ENCODE results near the gene WDR17.

Gene WDR17

GRCh38 chr4:176099314-176099713 is 33.7 kb downstream of the WDR17 start:
- DNase-seq: no peak

GRCh38 chr4:176102414-176103063 is 36.9 kb downstream of the WDR17 start:
- no peak for DNase-seq

- DNase-seq: no peak
Measured at GRCh38 chr4:176107695-176108094, 42.1 kb downstream of the WDR17 start.

GRCh38 chr4:176123710-176124407 is 58.2 kb downstream of the WDR17 start:
- DNase-seq: peak; percentile 25

GRCh38 chr4:176125063-176125462 is 59.4 kb downstream of the WDR17 start:
- no peak for DNase-seq

- no peak for DNase-seq
Measured at GRCh38 chr4:176134670-176135069, 69.0 kb downstream of the WDR17 start.

- peak; percentile 47 for DNase-seq
Measured at GRCh38 chr4:176137631-176138030, 72.0 kb downstream of the WDR17 start.

- DNase-seq: no peak
Measured at GRCh38 chr4:176139518-176139917, 73.9 kb downstream of the WDR17 start.

GRCh38 chr4:176142253-176142652 is 76.6 kb downstream of the WDR17 start:
- no peak for DNase-seq

- no peak for DNase-seq
Measured at GRCh38 chr4:176149680-176150355, 84.2 kb downstream of the WDR17 start.

GRCh38 chr4:176150356-176150682 is 84.7 kb downstream of the WDR17 start:
- DNase-seq: peak; percentile 57

GRCh38 chr4:176150704-176151103 is 85.1 kb downstream of the WDR17 start:
- no peak for DNase-seq

- no peak for DNase-seq
Measured at GRCh38 chr4:176153124-176153523, 87.5 kb downstream of the WDR17 start.

- DNase-seq: peak; percentile 91
Measured at GRCh38 chr4:176156656-176157055, 91.0 kb downstream of the WDR17 start.

GRCh38 chr4:176163041-176163440 is 97.4 kb downstream of the WDR17 start:
- DNase-seq: no peak

GRCh38 chr4:176185051-176185450 is 119.4 kb downstream of the WDR17 start:
- peak; percentile 89 for DNase-seq

GRCh38 chr4:176186067-176186466 is 120.4 kb downstream of the WDR17 start:
- no peak for DNase-seq

GRCh38 chr4:176186671-176187395 is 121.2 kb downstream of the WDR17 start:
- DNase-seq: no peak

GRCh38 chr4:176187624-176188023 is 122.0 kb downstream of the WDR17 start:
- no peak for DNase-seq

- DNase-seq: no peak
Measured at GRCh38 chr4:176188654-176189053, 123.0 kb downstream of the WDR17 start.

- DNase-seq: peak; percentile 44
Measured at GRCh38 chr4:176189891-176190795, 124.5 kb downstream of the WDR17 start.

GRCh38 chr4:176191974-176192373 is 126.3 kb downstream of the WDR17 start:
- DNase-seq: peak; percentile 74
